Measurements from ENCODE around the gene BAIAP2. TPM values are rescaled to one million over a fixed set of nuclear protein-coding genes. Genes with fewer than 3 reads are reported as not detected.

BAIAP2 gene
- total RNA-seq, 1 experiment from 2014 or later = 67.0 TPM

DNA sequence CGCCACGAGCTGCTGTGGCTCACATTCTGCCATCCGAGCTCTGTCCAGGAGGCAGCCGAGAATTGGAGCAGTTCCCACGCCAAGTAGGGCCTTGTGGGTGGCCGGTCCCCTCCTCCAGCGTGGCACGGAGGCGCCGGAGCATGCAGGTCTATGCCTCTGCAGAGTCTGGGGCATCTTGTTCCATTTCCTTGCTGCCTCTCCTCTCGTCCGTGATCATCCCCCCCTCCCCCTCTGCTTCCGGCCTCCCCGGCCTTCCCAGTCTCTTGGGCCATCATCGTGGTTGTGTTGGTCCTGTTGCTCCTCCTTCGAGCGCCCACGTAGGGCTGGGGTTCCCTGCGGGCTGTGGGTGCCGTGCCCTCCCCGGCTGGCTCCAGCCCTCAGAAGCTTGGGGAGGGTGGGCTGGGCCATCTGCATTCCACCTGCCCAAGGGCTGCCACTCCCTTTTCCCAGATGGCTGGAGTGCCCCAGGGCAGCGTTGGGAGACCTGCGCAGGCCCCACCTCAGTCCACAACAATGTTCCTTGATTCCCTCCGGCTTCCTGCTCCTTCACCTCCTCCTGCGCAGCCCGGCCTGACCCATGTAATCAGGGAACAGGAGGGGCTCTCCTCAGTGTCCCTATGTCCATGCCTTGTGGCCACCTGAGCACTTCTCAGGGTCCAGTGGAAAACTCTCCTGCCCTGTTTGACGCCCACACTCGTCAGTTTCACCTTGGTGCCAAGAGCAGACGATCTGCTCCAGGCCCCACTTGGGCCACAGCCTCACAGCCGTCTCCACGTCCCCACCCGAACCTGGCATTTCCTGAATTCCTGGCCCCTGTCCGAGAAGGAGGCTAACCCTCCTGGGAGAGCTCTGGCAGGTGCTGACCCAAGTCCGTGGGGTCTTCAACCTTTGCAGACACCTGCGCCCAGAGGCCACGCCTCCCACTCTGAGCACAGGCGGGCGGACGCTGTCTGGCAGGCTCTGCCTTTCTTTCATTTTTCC is 37.1 kb downstream of the BAIAP2 start:
- CTCF ChIA-PET = interaction anchor here (0.5 to 1.5 kb wide), 4 partner anchors 13 to 776 kb away, joined by 3 to 8 read pairs (median 4); no protein-coding TSS in a partner anchor
- POLR2A ChIA-PET = interaction anchor here (0.7 to 2.2 kb wide), 3 partner anchors 13 to 71 kb away, joined by 3 to 6 read pairs (median 3); no protein-coding TSS in a partner anchor
- Mint-ChIP-seq H3K27ac (ENCODE audit: low read depth, unreplicated experiment) (peak overlapping the region; percentile 80), H3K36me3 (ENCODE audit: insufficient read depth, unreplicated experiment) (peaks cover 73% of the 10 kb centered on the region), H3K4me1 (ENCODE audit: insufficient read depth, unreplicated experiment) (peaks cover 32% of the 10 kb centered on the region), H3K9me3 (ENCODE audit: unreplicated experiment) (no peaks in the 10 kb centered on the region), H3K27me3 (ENCODE audit: insufficient read depth, unreplicated experiment) (no peaks in the 10 kb centered on the region), H3K4me3 (ENCODE audit: unreplicated experiment) (peak overlapping the region; percentile 57)
- TF ChIP-seq, protein P1, sequence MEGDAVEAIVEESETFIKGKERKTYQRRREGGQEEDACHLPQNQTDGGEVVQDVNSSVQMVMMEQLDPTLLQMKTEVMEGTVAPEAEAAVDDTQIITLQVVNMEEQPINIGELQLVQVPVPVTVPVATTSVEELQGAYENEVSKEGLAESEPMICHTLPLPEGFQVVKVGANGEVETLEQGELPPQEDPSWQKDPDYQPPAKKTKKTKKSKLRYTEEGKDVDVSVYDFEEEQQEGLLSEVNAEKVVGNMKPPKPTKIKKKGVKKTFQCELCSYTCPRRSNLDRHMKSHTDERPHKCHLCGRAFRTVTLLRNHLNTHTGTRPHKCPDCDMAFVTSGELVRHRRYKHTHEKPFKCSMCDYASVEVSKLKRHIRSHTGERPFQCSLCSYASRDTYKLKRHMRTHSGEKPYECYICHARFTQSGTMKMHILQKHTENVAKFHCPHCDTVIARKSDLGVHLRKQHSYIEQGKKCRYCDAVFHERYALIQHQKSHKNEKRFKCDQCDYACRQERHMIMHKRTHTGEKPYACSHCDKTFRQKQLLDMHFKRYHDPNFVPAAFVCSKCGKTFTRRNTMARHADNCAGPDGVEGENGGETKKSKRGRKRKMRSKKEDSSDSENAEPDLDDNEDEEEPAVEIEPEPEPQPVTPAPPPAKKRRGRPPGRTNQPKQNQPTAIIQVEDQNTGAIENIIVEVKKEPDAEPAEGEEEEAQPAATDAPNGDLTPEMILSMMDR (IDR thresholded peaks at IDR 0.05; ENCODE audit: unreplicated experiment) = no peak
- BruUV-seq (replicated peaks) = no TSS peak
- intact Hi-C loops (cut with micrococcal nuclease) = no loop called here
- peak; percentile 35 for DNase-seq (ENCODE audit: unreplicated experiment)

DNA sequence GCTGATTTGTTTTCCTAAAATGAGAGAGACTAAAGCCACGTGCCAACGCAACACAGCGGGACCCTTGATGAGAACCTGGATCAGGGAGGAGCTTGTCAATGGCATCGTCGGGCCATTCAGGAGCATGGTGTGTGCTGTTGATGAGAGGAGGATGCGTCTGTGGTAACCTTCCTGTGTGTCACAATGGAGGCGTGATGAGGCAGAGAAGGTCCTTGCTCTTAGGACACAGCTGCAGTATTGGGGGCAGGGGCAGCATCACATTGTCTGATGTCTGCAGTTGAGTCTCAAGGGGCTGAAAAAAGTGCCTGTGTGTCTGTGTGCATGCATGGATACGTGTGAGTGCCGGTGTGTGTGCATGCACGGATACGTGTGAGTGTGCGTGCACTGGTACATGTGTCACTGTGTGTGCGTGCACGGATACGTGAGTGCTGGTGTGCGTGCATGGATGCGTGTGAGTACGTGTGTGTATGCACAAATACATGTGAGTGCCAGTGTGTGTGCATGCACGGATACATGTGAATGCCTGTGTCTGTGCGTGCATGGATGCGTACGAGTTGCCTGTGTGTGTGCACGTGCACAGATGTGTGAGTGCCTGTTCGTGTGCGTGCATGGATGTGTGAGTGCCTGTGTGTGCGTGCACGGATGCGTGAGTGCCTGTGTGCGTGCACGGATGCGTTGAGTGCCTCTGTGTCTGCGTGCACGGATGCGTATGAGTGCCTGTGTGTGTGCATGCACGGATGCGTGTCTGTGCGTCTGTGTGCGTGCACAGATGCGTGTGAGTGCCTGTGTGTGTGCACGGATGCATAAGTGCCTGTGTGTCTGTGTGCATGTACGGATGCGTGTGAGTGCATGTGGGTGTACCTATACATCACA is 39.3 kb downstream of the BAIAP2 start:
- intact Hi-C loops (cut with micrococcal nuclease) = no loop called here
- Mint-ChIP-seq H3K27me3 (ENCODE audit: insufficient read depth, unreplicated experiment) (no peaks in the 10 kb centered on the region), H3K36me3 (ENCODE audit: insufficient read depth, unreplicated experiment) (peaks cover 70% of the 10 kb centered on the region), H3K4me1 (ENCODE audit: insufficient read depth, unreplicated experiment) (peaks cover 32% of the 10 kb centered on the region), H3K4me3 (ENCODE audit: unreplicated experiment) (no peak overlapping the region), H3K27ac (ENCODE audit: low read depth, unreplicated experiment) (no peak overlapping the region), H3K9me3 (ENCODE audit: unreplicated experiment) (no peaks in the 10 kb centered on the region)
- ChIA-PET CTCF (interaction anchor here (0.6 kb wide), 1 partner anchor 35 kb away, joined by 3 read pairs; no protein-coding TSS in a partner anchor), POLR2A (interaction anchor here (1.6 kb wide), 1 partner anchor 21 kb away, joined by 4 read pairs; no protein-coding TSS in a partner anchor)
- TF ChIP-seq, protein P1 (IDR thresholded peaks at IDR 0.05; ENCODE audit: unreplicated experiment) = no peak
- no TSS peak for BruUV-seq (replicated peaks)
- no peak for DNase-seq (ENCODE audit: unreplicated experiment)

DNA sequence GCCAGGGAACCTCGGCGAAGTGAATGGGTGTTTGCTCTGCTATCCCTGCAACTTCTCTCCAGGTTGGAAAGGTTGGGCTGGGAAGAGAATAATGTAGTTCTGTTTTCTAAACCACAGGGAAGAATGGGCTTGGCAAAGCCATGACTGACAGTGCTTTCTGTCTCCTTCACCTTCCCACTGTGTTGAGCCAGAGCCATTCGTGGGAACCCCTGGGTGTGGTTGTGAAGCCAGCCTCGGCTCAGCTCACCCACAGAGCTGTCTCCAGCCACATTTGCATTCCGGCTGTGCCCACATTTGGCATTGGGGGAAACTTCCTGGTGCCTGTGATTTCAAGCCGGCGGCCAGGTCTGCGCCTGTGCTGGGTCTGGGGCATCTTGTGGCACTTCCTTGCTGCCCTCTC is 39.9 kb downstream of the BAIAP2 start:
- Mint-ChIP-seq H3K9me3 (ENCODE audit: unreplicated experiment) (no peaks in the 10 kb centered on the region), H3K27ac (ENCODE audit: low read depth, unreplicated experiment) (no peak overlapping the region)

More for the DNA sequence above, 39.9 kb downstream of the BAIAP2 start:
- TF ChIP-seq, protein P1 (IDR thresholded peaks at IDR 0.05; ENCODE audit: unreplicated experiment) = no peak
- H3K36me3 Mint-ChIP-seq (ENCODE audit: insufficient read depth, unreplicated experiment) = peaks cover 76% of the 10 kb centered on the region
- peaks cover 32% of the 10 kb centered on the region for H3K4me1 Mint-ChIP-seq (ENCODE audit: insufficient read depth, unreplicated experiment)
- intact Hi-C loops (cut with micrococcal nuclease) = no loop called here
- no peak for DNase-seq (ENCODE audit: unreplicated experiment)
- CTCF ChIA-PET = no interaction called here
- no peaks in the 10 kb centered on the region for H3K27me3 Mint-ChIP-seq (ENCODE audit: insufficient read depth, unreplicated experiment)
- POLR2A ChIA-PET = no interaction called here
- no peak overlapping the region for H3K4me3 Mint-ChIP-seq (ENCODE audit: unreplicated experiment)
- BruUV-seq (replicated peaks) = no TSS peak

Data from MCF 10A (cell line).